GM23338 (cell line): ENCODE measurements around the gene CHMP5. TPM values are rescaled to one million over a fixed set of nuclear protein-coding genes. Genes with fewer than 3 reads are reported as not detected.

ENCODE experiments used
- ATAC-seq: fragments of 200-7000 bp; cut with Tn5 transposase; 3 replicates; pipeline ENCODE4 v1.9.1; 2020
- DNase-seq: peaks from one replicate; pipeline ENCODE4 v3.0.0-alpha.2; 2015; ENCODE audit warnings: low spot score
- H2AFZ ChIP-seq: fragments of 200-600 bp; sonication (generic); 2 replicates; pipeline ENCODE4 v1.8.0; 2016; ENCODE audit warnings: antibody characterized with exemption, mild to moderate bottlenecking, moderate library complexity
- H3F3A ChIP-seq: fragments of 200-600 bp; sonication (generic); replicated peaks from 2 replicates; pipeline ENCODE4 v1.8.0; 2017; ENCODE audit warnings: antibody characterized with exemption, mixed run types, low read depth
- H3K27ac ChIP-seq: fragments of 200-600 bp; sonication (generic); 2 replicates; pipeline ENCODE4 v1.6.1; 2016; ENCODE audit warnings: low read depth
- H3K27me3 ChIP-seq: fragments of 200-600 bp; sonication (generic); 2 replicates; pipeline ENCODE4 v1.8.0; 2016; ENCODE audit warnings: mild to moderate bottlenecking, mixed run types, moderate library complexity; ENCODE audit not compliant: insufficient read depth
- H3K36me3 ChIP-seq: fragments of 200-600 bp; sonication (generic); 2 replicates; pipeline ENCODE4 v1.8.0; 2016; ENCODE audit warnings: mild to moderate bottlenecking; ENCODE audit not compliant: insufficient read depth
- H3K4me1 ChIP-seq: fragments of 200-600 bp; sonication (generic); 2 replicates; pipeline ENCODE4 v1.8.0; 2016; ENCODE audit warnings: mild to moderate bottlenecking, moderate library complexity; ENCODE audit not compliant: insufficient read depth
- H3K4me2 ChIP-seq: fragments of 200-600 bp; sonication (generic); 2 replicates; pipeline ENCODE4 v1.7.1; 2017; ENCODE audit warnings: mixed run types
- H3K4me3 ChIP-seq: fragments of 200-600 bp; sonication (generic); 2 replicates; pipeline ENCODE4 v1.6.1; 2016; ENCODE audit warnings: mixed run types
- H3K79me2 ChIP-seq: fragments of 200-600 bp; sonication (generic); replicated peaks from 2 replicates; pipeline ENCODE4 v1.8.0; 2017; ENCODE audit warnings: mild to moderate bottlenecking; ENCODE audit not compliant: insufficient read depth
- H3K9me2 ChIP-seq: fragments of 200-600 bp; sonication (generic); 2 replicates; pipeline ENCODE4 v1.8.0; 2017; ENCODE audit not compliant: insufficient read depth
- H4K20me1 ChIP-seq: fragments of 200-600 bp; sonication (generic); replicated peaks from 2 replicates; pipeline ENCODE4 v1.8.0; 2017; ENCODE audit warnings: mild to moderate bottlenecking; ENCODE audit not compliant: insufficient read depth
- H3K27ac Mint-ChIP-seq: 2 replicates; pipeline ENCODE4 v1.8.0; 2020; ENCODE audit warnings: inconsistent platforms, mild to moderate bottlenecking, moderate library complexity, mixed read lengths
- H3K27me3 Mint-ChIP-seq: 3 replicates; pipeline ENCODE4 v1.8.0; 2022; ENCODE audit warnings: low read depth, mild to moderate bottlenecking, moderate library complexity, mixed read lengths, inconsistent platforms; ENCODE audit not compliant: insufficient read depth, poor library complexity
- H3K36me3 Mint-ChIP-seq: 3 replicates; pipeline ENCODE4 v1.8.0; 2021; ENCODE audit warnings: low read depth, mild to moderate bottlenecking, inconsistent platforms, moderate library complexity, mixed read lengths
- H3K4me1 Mint-ChIP-seq: 3 replicates; pipeline ENCODE4 v1.8.0; 2020; ENCODE audit warnings: mild to moderate bottlenecking, inconsistent platforms, mixed read lengths
- H3K4me3 Mint-ChIP-seq: 3 replicates; pipeline ENCODE4 v1.8.0; 2021; ENCODE audit warnings: moderate library complexity, mild to moderate bottlenecking, inconsistent platforms, mixed read lengths
- H3K9me3 Mint-ChIP-seq: 3 replicates; pipeline ENCODE4 v1.8.0; 2020; ENCODE audit warnings: moderate library complexity, mild to moderate bottlenecking, inconsistent platforms, mixed read lengths
- CREB1 ChIP-seq: fragments of 250-450 bp; sonication (Bioruptor Pico); IDR thresholded peaks from 2 replicates; pipeline ENCODE4 v1.5.0; 2020; ENCODE audit warnings: low read depth, mild to moderate bottlenecking, moderate library complexity
- EZH2phosphoT487 ChIP-seq: fragments of 200-600 bp; sonication (generic); IDR thresholded peaks from one replicate; pipeline ENCODE4 v1.8.1; 2018; ENCODE audit warnings: antibody characterized with exemption; ENCODE audit not compliant: unreplicated experiment
- NANOG ChIP-seq: IDR thresholded peaks from 2 replicates; pipeline ENCODE4 v1.6.1; 2016; ENCODE audit warnings: antibody characterized with exemption, borderline replicate concordance
- POLR2AphosphoS5 ChIP-seq: IDR thresholded peaks from 2 replicates; pipeline ENCODE4 v1.6.1; 2016; ENCODE audit warnings: antibody characterized with exemption, low read depth
- ZNF114 ChIP-seq: fragments of 250-450 bp; sonication (Bioruptor Pico); IDR thresholded peaks from 2 replicates; pipeline ENCODE4 v1.5.0; 2020; ENCODE audit warnings: mild to moderate bottlenecking, moderate library complexity
- ZNF331 ChIP-seq: fragments of 250-450 bp; sonication (Bioruptor Pico); IDR thresholded peaks from 2 replicates; pipeline ENCODE4 v1.5.0; 2020; ENCODE audit warnings: low read depth, mild to moderate bottlenecking, moderate library complexity
- polyA plus RNA-seq: library from polyadenylated mRNA; unstranded; fragments of >200 nt; fragmentation: Nextera tagmentation; extraction: Ambion mirVana; gene quantifications from 2 replicates; pipeline ENCODE4 v1.2.1, GENCODE V29; 2016
- total RNA-seq: library from RNA; depleted of rRNA; stranded (reverse); fragments of >200 nt; shearing (Covaris generic); gene quantifications from 2 replicates; pipeline ENCODE4 v1.2.3, GENCODE V29; 2014
- TF ChIP-seq, protein P1 (sequence below): IDR thresholded peaks from one replicate; pipeline ENCODE4 v1.6.1; 2018; ENCODE audit warnings: antibody characterized with exemption; ENCODE audit not compliant: unreplicated experiment
- TF ChIP-seq, protein P2 (sequence below), 2 experiments: fragments of 200-600 bp in 1 of 2; sonication (generic) in 1 of 2; conservative IDR thresholded peaks; 2 replicates each; pipeline versions ENCODE4 v1.5.1 to v1.6.1; 2016 to 2017; ENCODE audit warnings: antibody characterized with exemption in 2 of 2, low read depth in 2 of 2, mild to moderate bottlenecking in 2 of 2, moderate library complexity in 1 of 2
- TF ChIP-seq, protein P3 (sequence below): fragments of 250-450 bp; sonication (Bioruptor Pico); IDR thresholded peaks from 2 replicates; pipeline ENCODE4 v1.5.0; 2020; ENCODE audit warnings: mild to moderate bottlenecking, moderate library complexity
- TF ChIP-seq, protein P4 (sequence below): IDR thresholded peaks from 2 replicates; pipeline ENCODE4 v1.6.1; 2016; ENCODE audit warnings: antibody characterized with exemption

CHMP5 gene
- total and polyA plus RNA-seq, 2 experiments from 2014 or later: 30.9 to 77.8 TPM

DNA sequence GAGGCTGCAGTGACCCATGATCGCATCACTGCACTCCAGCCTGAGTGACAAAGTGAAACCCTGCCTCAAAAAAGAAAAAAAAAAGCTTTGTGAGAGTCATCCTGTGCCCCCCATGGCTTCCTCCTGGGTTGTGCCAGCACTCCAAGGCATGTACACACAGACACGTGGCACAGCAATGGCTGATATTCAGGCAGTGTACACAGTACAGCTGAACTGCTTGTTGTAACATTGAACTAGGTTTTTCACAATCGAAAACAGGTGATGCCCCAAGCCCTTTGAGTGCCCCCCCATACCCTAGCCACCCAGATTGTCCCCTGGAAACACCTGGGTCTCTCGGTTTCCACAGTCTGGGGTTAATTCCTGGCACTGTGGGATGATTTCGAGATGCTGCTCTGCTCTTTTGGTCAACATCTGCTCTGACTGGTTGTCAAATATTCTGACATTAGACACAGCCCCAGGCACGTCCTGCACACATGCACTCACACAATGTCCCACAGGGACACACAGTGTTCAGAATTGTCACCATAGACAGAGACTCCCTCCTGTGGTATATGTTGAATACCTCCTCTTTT is 15.7 kb upstream of the CHMP5 start (continued):
- TF ChIP-seq, protein P1, sequence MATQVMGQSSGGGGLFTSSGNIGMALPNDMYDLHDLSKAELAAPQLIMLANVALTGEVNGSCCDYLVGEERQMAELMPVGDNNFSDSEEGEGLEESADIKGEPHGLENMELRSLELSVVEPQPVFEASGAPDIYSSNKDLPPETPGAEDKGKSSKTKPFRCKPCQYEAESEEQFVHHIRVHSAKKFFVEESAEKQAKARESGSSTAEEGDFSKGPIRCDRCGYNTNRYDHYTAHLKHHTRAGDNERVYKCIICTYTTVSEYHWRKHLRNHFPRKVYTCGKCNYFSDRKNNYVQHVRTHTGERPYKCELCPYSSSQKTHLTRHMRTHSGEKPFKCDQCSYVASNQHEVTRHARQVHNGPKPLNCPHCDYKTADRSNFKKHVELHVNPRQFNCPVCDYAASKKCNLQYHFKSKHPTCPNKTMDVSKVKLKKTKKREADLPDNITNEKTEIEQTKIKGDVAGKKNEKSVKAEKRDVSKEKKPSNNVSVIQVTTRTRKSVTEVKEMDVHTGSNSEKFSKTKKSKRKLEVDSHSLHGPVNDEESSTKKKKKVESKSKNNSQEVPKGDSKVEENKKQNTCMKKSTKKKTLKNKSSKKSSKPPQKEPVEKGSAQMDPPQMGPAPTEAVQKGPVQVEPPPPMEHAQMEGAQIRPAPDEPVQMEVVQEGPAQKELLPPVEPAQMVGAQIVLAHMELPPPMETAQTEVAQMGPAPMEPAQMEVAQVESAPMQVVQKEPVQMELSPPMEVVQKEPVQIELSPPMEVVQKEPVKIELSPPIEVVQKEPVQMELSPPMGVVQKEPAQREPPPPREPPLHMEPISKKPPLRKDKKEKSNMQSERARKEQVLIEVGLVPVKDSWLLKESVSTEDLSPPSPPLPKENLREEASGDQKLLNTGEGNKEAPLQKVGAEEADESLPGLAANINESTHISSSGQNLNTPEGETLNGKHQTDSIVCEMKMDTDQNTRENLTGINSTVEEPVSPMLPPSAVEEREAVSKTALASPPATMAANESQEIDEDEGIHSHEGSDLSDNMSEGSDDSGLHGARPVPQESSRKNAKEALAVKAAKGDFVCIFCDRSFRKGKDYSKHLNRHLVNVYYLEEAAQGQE: no peak

DNA sequence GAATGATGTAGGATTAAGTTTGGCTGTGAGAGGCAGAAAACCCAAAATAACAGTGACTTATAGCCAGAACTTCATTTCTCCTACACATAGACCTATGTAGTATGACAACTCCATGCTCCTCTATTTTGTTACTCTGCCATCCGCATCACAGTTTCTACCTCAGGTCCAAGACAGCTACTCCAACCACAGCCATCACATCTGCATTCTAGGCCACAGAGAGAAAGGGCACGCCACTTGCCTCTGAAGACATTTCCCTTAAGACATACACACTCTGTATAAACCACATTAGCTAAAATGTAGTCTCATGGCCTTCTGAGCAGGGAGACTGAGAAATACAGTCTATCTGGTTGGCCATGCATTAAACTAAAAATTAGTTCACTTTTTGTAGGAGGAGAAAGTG is 14.9 kb upstream of the CHMP5 start:
- H3K4me3 Mint-ChIP-seq: no peak overlapping the region
- H3K27me3 Mint-ChIP-seq: peaks cover 11% of the 10 kb centered on the region
- H3K4me1 Mint-ChIP-seq: no peaks in the 10 kb centered on the region
- no peak overlapping the region for H3K27ac ChIP-seq
- no peak for ATAC-seq
- H3K36me3 ChIP-seq: peaks cover 16% of the 10 kb centered on the region
- H3K4me3 ChIP-seq: no peak overlapping the region
- H3K36me3 Mint-ChIP-seq: peaks cover 23% of the 10 kb centered on the region
- no peaks in the 10 kb centered on the region for H3F3A ChIP-seq
- H3K9me3 Mint-ChIP-seq: no peaks in the 10 kb centered on the region
- H3K27ac Mint-ChIP-seq: no peak overlapping the region
- DNase-seq: no peak
- H3K4me1 ChIP-seq: no peaks in the 10 kb centered on the region
- no peak overlapping the region for H3K4me2 ChIP-seq
- TF ChIP-seq, protein P2, sequence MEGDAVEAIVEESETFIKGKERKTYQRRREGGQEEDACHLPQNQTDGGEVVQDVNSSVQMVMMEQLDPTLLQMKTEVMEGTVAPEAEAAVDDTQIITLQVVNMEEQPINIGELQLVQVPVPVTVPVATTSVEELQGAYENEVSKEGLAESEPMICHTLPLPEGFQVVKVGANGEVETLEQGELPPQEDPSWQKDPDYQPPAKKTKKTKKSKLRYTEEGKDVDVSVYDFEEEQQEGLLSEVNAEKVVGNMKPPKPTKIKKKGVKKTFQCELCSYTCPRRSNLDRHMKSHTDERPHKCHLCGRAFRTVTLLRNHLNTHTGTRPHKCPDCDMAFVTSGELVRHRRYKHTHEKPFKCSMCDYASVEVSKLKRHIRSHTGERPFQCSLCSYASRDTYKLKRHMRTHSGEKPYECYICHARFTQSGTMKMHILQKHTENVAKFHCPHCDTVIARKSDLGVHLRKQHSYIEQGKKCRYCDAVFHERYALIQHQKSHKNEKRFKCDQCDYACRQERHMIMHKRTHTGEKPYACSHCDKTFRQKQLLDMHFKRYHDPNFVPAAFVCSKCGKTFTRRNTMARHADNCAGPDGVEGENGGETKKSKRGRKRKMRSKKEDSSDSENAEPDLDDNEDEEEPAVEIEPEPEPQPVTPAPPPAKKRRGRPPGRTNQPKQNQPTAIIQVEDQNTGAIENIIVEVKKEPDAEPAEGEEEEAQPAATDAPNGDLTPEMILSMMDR (conservative IDR thresholded peaks at IDR 0.05; ENCODE audit: low read depth in 2 of 2): no peak
- TF ChIP-seq, protein P3, sequence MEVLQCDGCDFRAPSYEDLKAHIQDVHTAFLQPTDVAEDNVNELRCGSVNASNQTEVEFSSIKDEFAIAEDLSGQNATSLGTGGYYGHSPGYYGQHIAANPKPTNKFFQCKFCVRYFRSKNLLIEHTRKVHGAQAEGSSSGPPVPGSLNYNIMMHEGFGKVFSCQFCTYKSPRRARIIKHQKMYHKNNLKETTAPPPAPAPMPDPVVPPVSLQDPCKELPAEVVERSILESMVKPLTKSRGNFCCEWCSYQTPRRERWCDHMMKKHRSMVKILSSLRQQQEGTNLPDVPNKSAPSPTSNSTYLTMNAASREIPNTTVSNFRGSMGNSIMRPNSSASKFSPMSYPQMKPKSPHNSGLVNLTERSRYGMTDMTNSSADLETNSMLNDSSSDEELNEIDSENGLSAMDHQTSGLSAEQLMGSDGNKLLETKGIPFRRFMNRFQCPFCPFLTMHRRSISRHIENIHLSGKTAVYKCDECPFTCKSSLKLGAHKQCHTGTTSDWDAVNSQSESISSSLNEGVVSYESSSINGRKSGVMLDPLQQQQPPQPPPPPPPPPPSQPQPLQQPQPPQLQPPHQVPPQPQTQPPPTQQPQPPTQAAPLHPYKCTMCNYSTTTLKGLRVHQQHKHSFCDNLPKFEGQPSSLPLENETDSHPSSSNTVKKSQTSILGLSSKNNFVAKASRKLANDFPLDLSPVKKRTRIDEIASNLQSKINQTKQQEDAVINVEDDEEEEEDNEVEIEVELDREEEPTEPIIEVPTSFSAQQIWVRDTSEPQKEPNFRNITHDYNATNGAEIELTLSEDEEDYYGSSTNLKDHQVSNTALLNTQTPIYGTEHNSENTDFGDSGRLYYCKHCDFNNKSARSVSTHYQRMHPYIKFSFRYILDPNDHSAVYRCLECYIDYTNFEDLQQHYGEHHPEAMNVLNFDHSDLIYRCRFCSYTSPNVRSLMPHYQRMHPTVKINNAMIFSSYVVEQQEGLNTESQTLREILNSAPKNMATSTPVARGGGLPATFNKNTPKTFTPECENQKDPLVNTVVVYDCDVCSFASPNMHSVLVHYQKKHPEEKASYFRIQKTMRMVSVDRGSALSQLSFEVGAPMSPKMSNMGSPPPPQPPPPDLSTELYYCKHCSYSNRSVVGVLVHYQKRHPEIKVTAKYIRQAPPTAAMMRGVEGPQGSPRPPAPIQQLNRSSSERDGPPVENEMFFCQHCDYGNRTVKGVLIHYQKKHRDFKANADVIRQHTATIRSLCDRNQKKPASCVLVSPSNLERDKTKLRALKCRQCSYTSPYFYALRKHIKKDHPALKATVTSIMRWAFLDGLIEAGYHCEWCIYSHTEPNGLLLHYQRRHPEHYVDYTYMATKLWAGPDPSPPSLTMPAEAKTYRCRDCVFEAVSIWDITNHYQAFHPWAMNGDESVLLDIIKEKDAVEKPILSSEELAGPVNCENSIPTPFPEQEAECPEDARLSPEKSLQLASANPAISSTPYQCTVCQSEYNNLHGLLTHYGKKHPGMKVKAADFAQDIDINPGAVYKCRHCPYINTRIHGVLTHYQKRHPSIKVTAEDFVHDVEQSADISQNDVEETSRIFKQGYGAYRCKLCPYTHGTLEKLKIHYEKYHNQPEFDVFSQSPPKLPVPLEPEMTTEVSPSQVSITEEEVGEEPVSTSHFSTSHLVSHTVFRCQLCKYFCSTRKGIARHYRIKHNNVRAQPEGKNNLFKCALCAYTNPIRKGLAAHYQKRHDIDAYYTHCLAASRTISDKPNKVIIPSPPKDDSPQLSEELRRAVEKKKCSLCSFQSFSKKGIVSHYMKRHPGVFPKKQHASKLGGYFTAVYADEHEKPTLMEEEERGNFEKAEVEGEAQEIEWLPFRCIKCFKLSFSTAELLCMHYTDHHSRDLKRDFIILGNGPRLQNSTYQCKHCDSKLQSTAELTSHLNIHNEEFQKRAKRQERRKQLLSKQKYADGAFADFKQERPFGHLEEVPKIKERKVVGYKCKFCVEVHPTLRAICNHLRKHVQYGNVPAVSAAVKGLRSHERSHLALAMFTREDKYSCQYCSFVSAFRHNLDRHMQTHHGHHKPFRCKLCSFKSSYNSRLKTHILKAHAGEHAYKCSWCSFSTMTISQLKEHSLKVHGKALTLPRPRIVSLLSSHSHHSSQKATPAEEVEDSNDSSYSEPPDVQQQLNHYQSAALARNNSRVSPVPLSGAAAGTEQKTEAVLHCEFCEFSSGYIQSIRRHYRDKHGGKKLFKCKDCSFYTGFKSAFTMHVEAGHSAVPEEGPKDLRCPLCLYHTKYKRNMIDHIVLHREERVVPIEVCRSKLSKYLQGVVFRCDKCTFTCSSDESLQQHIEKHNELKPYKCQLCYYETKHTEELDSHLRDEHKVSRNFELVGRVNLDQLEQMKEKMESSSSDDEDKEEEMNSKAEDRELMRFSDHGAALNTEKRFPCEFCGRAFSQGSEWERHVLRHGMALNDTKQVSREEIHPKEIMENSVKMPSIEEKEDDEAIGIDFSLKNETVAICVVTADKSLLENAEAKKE (CRISPR knock-in tag): no peak
- TF ChIP-seq POLR2AphosphoS5: no peak
- TF ChIP-seq CREB1 (CRISPR knock-in tag): no peak
- TF ChIP-seq NANOG: no peak
- TF ChIP-seq, protein P4, sequence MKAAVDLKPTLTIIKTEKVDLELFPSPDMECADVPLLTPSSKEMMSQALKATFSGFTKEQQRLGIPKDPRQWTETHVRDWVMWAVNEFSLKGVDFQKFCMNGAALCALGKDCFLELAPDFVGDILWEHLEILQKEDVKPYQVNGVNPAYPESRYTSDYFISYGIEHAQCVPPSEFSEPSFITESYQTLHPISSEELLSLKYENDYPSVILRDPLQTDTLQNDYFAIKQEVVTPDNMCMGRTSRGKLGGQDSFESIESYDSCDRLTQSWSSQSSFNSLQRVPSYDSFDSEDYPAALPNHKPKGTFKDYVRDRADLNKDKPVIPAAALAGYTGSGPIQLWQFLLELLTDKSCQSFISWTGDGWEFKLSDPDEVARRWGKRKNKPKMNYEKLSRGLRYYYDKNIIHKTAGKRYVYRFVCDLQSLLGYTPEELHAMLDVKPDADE: no peak
- TF ChIP-seq EZH2phosphoT487: no peak
- TF ChIP-seq ZNF331 (CRISPR knock-in tag): no peak
- no peak for TF ChIP-seq ZNF114
- no peak overlapping the region for H2AFZ ChIP-seq
- no peaks in the 10 kb centered on the region for H3K79me2 ChIP-seq
- no peaks in the 10 kb centered on the region for H3K9me2 ChIP-seq
- H3K27me3 ChIP-seq: no peaks in the 10 kb centered on the region
- no peaks in the 10 kb centered on the region; the same call in 1 of the 2 replicates for H4K20me1 ChIP-seq
